SU-DHL-6 (cell line): ENCODE results near the gene TRIM13.

Experiments used
- CTCF ChIP-seq: fragments of 200-600 bp; sonication (generic); IDR thresholded peaks from one replicate; pipeline ENCODE4 v1.5.1; 2017; ENCODE audit warnings: antibody characterized with exemption, mild to moderate bottlenecking, low read length, moderate library complexity; ENCODE audit not compliant: insufficient read depth, poor library complexity, severe bottlenecking
- EZH2phosphoT487 ChIP-seq: fragments of 200-600 bp; sonication (generic), shearing (Covaris generic); conservative IDR thresholded peaks from 2 replicates; pipeline ENCODE4 v1.6.1; 2018; ENCODE audit warnings: mild to moderate bottlenecking, antibody characterized with exemption, low read length, moderate library complexity, mixed read lengths

GRCh38 chr13:49993111-49993510, 3.7 kb upstream of the TRIM13 start:
- no peak for TF ChIP-seq CTCF
- TF ChIP-seq EZH2phosphoT487, result no peak
